Jurkat, Clone E6-1 (cell line): Measurements from ENCODE around the gene CYP46A1.
"Not testable (repeated sequence)": the region's sequence is repeated elsewhere in the genome, so short reads cannot be mapped to it uniquely, and the experiment has no call there.

Experiments
- DNase-seq: peaks from one replicate; pipeline ENCODE4 v3.0.0-alpha.2; 2011; ENCODE audit warnings: low read depth, low spot score
- H3K4me3 ChIP-seq: 2 replicates; pipeline ENCODE4 v1.5.1; 2011; ENCODE audit warnings: mild to moderate bottlenecking, low read length, control low read depth, moderate library complexity

The CYP46A1 gene

GRCh38 chr14:99762911-99763310 is 78.8 kb downstream of the CYP46A1 start:
- not testable (repeated sequence) for DNase-seq, H3K4me3 ChIP-seq

GRCh38 chr14:99763527-99764221 is 79.6 kb downstream of the CYP46A1 start:
- no peak overlapping the region for H3K4me3 ChIP-seq
- DNase-seq = no peak

- no peak for DNase-seq
Measured at GRCh38 chr14:99764222-99764706, 80.2 kb downstream of the CYP46A1 start.

GRCh38 chr14:99768381-99768780 is 84.3 kb downstream of the CYP46A1 start:
- H3K4me3 ChIP-seq = no peak overlapping the region
- DNase-seq = no peak

More at GRCh38 chr14:99764222-99764706, 80.2 kb downstream of the CYP46A1 start:
- H3K4me3 ChIP-seq = no peak overlapping the region

- no peak for DNase-seq
- H3K4me3 ChIP-seq = no peak overlapping the region
Measured at GRCh38 chr14:99769123-99769522, 85.0 kb downstream of the CYP46A1 start.

GRCh38 chr14:99769799-99770198 is 85.7 kb downstream of the CYP46A1 start:
- no peak overlapping the region for H3K4me3 ChIP-seq
- no peak for DNase-seq

- H3K4me3 ChIP-seq = no peak overlapping the region
- DNase-seq = no peak
Measured at GRCh38 chr14:99772371-99773283, 88.5 kb downstream of the CYP46A1 start.

GRCh38 chr14:99773521-99774497 is 89.7 kb downstream of the CYP46A1 start:
- no peak for DNase-seq
- H3K4me3 ChIP-seq = no peak overlapping the region

GRCh38 chr14:99774556-99775307 is 90.6 kb downstream of the CYP46A1 start:
- H3K4me3 ChIP-seq = no peak overlapping the region
- DNase-seq = no peak

- DNase-seq = no peak
- no peak overlapping the region for H3K4me3 ChIP-seq
Measured at GRCh38 chr14:99775351-99775750, 91.3 kb downstream of the CYP46A1 start.
